HepG2 (cell line): ENCODE results near the gene HPD. TPM values are rescaled to one million over a fixed set of nuclear protein-coding genes. Genes with fewer than 3 reads are reported as not detected.

Source experiments
- ARNTL ChIP-seq: sonication (generic); formaldehyde crosslinking; IDR thresholded peaks from 2 replicates; pipeline ENCODE4 v1.4.0; 2020; ENCODE audit warnings: mild to moderate bottlenecking, missing genetic modification reagents
- BCLAF1 ChIP-seq: fragments of 450-650 bp; IDR thresholded peaks from 2 replicates; pipeline ENCODE4 v1.6.1; 2017; ENCODE audit warnings: mild to moderate bottlenecking
- CBFB ChIP-seq: sonication (generic); formaldehyde crosslinking; IDR thresholded peaks from 2 replicates; pipeline ENCODE4 v1.4.0; 2020; ENCODE audit warnings: missing genetic modification reagents
- ETV5 ChIP-seq: IDR thresholded peaks from 2 replicates; pipeline ENCODE4 v1.6.1; 2018; ENCODE audit warnings: missing biosample characterization, missing genetic modification reagents, inconsistent platforms, borderline replicate concordance
- POGK ChIP-seq: sonication (generic); formaldehyde crosslinking; conservative IDR thresholded peaks from 2 replicates; pipeline ENCODE4 v1.8.0; 2022; ENCODE audit warnings: mild to moderate bottlenecking, moderate library complexity, missing genetic modification reagents
- RFXAP ChIP-seq: sonication (generic); formaldehyde crosslinking; IDR thresholded peaks from 2 replicates; pipeline ENCODE4 v1.4.0; 2020; ENCODE audit warnings: missing genetic modification reagents, borderline replicate concordance
- RNF219 ChIP-seq: sonication (generic); formaldehyde crosslinking; IDR thresholded peaks from 2 replicates; pipeline ENCODE4 v1.5.0; 2020; ENCODE audit warnings: mild to moderate bottlenecking, missing genetic modification reagents
- SOX13 ChIP-seq, 3 experiments: fragments of 450-650 bp in 1 of 3; sonication (generic) in 1 of 3; formaldehyde crosslinking in 1 of 3; IDR thresholded peaks in 2 of 3; conservative IDR thresholded peaks in 1 of 3; 2 replicates each; pipeline versions ENCODE4 v1.5.0 to v1.6.1; 2016 to 2020; ENCODE audit warnings: antibody characterized with exemption in 1 of 3, mild to moderate bottlenecking in 1 of 3, missing compliant biosample characterization in 1 of 3, missing genetic modification reagents in 1 of 3, moderate library complexity in 1 of 3
- SP2 ChIP-seq: sonication (generic); formaldehyde crosslinking; IDR thresholded peaks from 2 replicates; pipeline ENCODE4 v1.5.1; 2020; ENCODE audit warnings: mild to moderate bottlenecking, missing genetic modification reagents
- ZBTB10 ChIP-seq: sonication (generic); formaldehyde crosslinking; IDR thresholded peaks from 2 replicates; pipeline ENCODE4 v1.4.0; 2020; ENCODE audit warnings: missing genetic modification reagents, borderline replicate concordance
- ZNF746 ChIP-seq: sonication (generic); formaldehyde crosslinking; IDR thresholded peaks from 2 replicates; pipeline ENCODE4 v1.8.0; 2022; ENCODE audit warnings: mild to moderate bottlenecking, missing genetic modification reagents
- ZSCAN21 ChIP-seq: sonication (generic); formaldehyde crosslinking; IDR thresholded peaks from 2 replicates; pipeline ENCODE4 v1.8.0; 2022; ENCODE audit warnings: mild to moderate bottlenecking, missing genetic modification reagents, moderate library complexity, borderline replicate concordance
- polyA plus RNA-seq, 8 experiments: library from polyadenylated mRNA; depleted of rRNA in 3 of 8; stranded (reverse) in 7 of 8; unstranded in 1 of 8; fragments of >200 nt; fragmentation: Illumina TruSeq in 4 of 8; extraction: Trizol in 4 of 8; gene quantifications; 2 replicates each; pipeline versions ENCODE4 v1.2.1 to v1.2.3, GENCODE V29; 2011 to 2016; ENCODE audit warnings: low read depth in 4 of 8, missing spikeins in 1 of 8, mixed read lengths in 1 of 8; ENCODE audit not compliant: insufficient read depth in 1 of 8
- total RNA-seq, 5 experiments: library from RNA; depleted of rRNA; stranded (reverse); fragments of >200 nt; fragmentation: Illumina TruSeq; extraction: Trizol; gene quantifications; 2 replicates each; pipeline ENCODE4 v1.2.3, GENCODE V29; 2016; ENCODE audit warnings: low read depth in 1 of 5
- TF ChIP-seq, protein P1 (sequence below): IDR thresholded peaks from 2 replicates; pipeline ENCODE4 v1.6.1; 2012; ENCODE audit warnings: low read length, improper control_type of control experiment

Gene HPD
- total and polyA plus RNA-seq, 2 of the 13 experiments (the other 11 are each of a cell fraction or from before 2014, with no cell fraction given), result 120 to 195 TPM

DNA sequence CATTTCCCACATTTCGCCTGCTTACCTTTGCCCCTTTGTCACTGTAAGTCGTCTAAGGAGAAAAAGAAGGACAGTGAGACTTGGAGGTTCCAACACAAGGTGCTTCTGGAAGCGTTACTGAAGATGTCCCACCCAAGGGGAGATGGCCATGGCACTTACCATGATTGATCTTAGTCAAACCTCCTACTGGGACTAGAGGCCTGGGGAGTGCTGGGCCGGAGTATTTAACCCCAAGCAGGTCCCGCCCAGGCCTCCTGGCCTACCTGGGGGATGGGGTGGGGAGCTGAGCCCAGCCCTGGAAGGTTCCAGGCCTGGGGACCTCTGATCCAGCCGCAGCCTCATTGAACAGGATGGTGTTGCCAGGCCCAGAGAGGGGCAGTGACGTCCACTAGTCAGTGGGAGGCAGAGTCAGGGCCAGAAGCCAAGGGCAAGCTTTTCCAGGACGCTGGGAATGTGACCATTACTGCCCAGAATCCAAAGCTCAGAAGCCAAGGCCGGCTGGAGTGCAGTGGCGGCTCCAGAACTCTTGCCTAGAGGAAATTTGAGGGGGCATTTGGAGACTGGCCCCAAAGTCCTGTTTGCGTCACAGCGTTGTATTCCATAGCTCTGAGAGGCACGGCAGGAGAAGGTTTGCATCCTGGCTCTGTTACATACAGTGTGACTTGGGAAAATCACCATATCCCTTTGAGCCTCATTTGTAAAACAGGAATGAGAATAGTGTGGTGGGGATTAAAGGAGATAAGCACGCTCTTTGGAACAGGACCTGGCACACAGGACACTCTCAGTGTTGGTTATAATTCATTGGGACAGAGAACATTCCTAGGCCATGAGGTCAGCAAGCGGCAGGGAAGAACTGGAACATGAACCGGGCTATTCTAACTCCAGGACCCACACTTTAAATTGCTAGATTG is at the start of gene HPD (continued):
- TF ChIP-seq BCLAF1, result no peak
- no peak for TF ChIP-seq CBFB
- TF ChIP-seq RNF219 (CRISPR knock-in tag), result no peak
- TF ChIP-seq RFXAP (CRISPR knock-in tag), result peak; percentile 59
- TF ChIP-seq ZSCAN21, result no peak
- no peak for TF ChIP-seq SP2 (CRISPR knock-in tag)
- 0 out of 2 replicates have a peak, but pooled peaks have one; percentile 36 for TF ChIP-seq ZBTB10
- TF ChIP-seq, protein P1, sequence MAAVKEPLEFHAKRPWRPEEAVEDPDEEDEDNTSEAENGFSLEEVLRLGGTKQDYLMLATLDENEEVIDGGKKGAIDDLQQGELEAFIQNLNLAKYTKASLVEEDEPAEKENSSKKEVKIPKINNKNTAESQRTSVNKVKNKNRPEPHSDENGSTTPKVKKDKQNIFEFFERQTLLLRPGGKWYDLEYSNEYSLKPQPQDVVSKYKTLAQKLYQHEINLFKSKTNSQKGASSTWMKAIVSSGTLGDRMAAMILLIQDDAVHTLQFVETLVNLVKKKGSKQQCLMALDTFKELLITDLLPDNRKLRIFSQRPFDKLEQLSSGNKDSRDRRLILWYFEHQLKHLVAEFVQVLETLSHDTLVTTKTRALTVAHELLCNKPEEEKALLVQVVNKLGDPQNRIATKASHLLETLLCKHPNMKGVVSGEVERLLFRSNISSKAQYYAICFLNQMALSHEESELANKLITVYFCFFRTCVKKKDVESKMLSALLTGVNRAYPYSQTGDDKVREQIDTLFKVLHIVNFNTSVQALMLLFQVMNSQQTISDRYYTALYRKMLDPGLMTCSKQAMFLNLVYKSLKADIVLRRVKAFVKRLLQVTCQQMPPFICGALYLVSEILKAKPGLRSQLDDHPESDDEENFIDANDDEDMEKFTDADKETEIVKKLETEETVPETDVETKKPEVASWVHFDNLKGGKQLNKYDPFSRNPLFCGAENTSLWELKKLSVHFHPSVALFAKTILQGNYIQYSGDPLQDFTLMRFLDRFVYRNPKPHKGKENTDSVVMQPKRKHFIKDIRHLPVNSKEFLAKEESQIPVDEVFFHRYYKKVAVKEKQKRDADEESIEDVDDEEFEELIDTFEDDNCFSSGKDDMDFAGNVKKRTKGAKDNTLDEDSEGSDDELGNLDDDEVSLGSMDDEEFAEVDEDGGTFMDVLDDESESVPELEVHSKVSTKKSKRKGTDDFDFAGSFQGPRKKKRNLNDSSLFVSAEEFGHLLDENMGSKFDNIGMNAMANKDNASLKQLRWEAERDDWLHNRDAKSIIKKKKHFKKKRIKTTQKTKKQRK, result no peak
- TF ChIP-seq SOX13 (IDR thresholded peaks at IDR 0.05), result no peak; the same call in 1 of the 2 replicates
- no peak; a peak in 2 of 4 replicates for TF ChIP-seq SOX13 (CRISPR knock-in tag; conservative IDR thresholded peaks at IDR 0.05 in 1 of 2, IDR thresholded peaks at IDR 0.05 in 1 of 2)
- TF ChIP-seq ARNTL (CRISPR knock-in tag), result no peak
- TF ChIP-seq ZNF746 (CRISPR knock-in tag), result no peak
- TF ChIP-seq ETV5 (CRISPR knock-in tag), result no peak; the same call in 1 of the 2 replicates
- TF ChIP-seq POGK, result peak; percentile 21; the same call in 1 of the 2 replicates
